NAMALWA (cell line): ENCODE measurements around the gene SPHK1.
A peak's percentile ranks its signal among the peaks of the same experiment; 100 is the strongest.

Experiments
- DNase-seq: peaks from one replicate; pipeline ENCODE4 v3.0.0-alpha.2; 2015; ENCODE audit warnings: low spot score

Gene SPHK1

GRCh38 chr17:76384987-76385891, 830 bp downstream of the SPHK1 start:
- no peak for DNase-seq

- DNase-seq: peak; percentile 92
These were observed 1.7 kb downstream of the SPHK1 start for GRCh38 chr17:76385892-76386786.

- no peak for DNase-seq
These were observed 2.8 kb downstream of the SPHK1 start for GRCh38 chr17:76386966-76387765.

GRCh38 chr17:76388966-76389888, 4.8 kb downstream of the SPHK1 start:
- DNase-seq: no peak

GRCh38 chr17:76390003-76390421, 5.6 kb downstream of the SPHK1 start:
- no peak for DNase-seq

- DNase-seq: no peak
These were observed 6.8 kb downstream of the SPHK1 start for GRCh38 chr17:76391200-76391715.

- no peak for DNase-seq
These were observed 9.8 kb downstream of the SPHK1 start for GRCh38 chr17:76394166-76394565.

- no peak for DNase-seq
These were observed 11.6 kb downstream of the SPHK1 start for GRCh38 chr17:76395980-76396379.

GRCh38 chr17:76397184-76397583, 12.8 kb downstream of the SPHK1 start:
- no peak for DNase-seq

- peak; percentile 89 for DNase-seq
These were observed 13.5 kb downstream of the SPHK1 start for GRCh38 chr17:76397687-76398522.

- DNase-seq: no peak
These were observed 14.2 kb downstream of the SPHK1 start for GRCh38 chr17:76398523-76399174.

- DNase-seq: no peak
These were observed 15.1 kb downstream of the SPHK1 start for GRCh38 chr17:76399175-76400172.

GRCh38 chr17:76402711-76403110, 18.3 kb downstream of the SPHK1 start:
- DNase-seq: no peak

GRCh38 chr17:76404256-76404655, 19.8 kb downstream of the SPHK1 start:
- no peak for DNase-seq

- DNase-seq: no peak
These were observed 20.7 kb downstream of the SPHK1 start for GRCh38 chr17:76404976-76405563.

- DNase-seq: no peak
These were observed 21.2 kb downstream of the SPHK1 start for GRCh38 chr17:76405607-76405966.

GRCh38 chr17:76405967-76406647, 21.7 kb downstream of the SPHK1 start:
- peak; percentile 80 for DNase-seq
